ENCODE results near the gene MYO5A. TPM values are rescaled to one million over a fixed set of nuclear protein-coding genes. Genes with fewer than 3 reads are reported as not detected.

MYO5A gene
- total RNA-seq, 1 donor from 2014 or later = 6.5 TPM

DNA sequence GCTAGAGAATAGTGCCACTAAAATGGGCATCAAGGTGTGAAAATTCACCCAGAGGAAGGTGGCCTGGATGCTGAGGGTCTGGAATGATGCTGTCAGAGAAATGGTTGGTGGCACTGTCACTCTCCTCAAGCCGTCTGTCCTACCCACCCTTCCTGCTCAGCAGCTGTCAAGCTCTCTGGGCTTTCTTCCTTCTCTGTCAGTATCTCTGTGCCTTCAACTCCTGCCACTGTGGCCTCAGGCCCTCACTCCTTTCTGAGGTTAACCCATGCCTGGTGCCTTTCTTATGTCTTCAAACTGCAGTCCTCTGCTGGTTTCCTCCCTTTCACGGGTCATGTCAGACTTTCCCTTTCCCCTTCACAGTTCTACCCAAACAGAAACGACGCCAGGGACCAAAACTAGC is 237.5 kb downstream of the MYO5A start:
- Histone ChIP-seq H3K4me3 (no peak overlapping the region), H3K27ac (replicated peaks) (no peak overlapping the region), H3K4me1 (peaks cover 17% of the 10 kb centered on the region), H3K9me3 (replicated peaks) (no peaks in the 10 kb centered on the region), H3K27me3 (ENCODE audit: low read depth) (peaks cover 17% of the 10 kb centered on the region), H3K36me3 (no peaks in the 10 kb centered on the region)
- intact Hi-C loops (cut with micrococcal nuclease) = no loop called here
- no peak for DNase-seq
- TF ChIP-seq, protein P1, sequence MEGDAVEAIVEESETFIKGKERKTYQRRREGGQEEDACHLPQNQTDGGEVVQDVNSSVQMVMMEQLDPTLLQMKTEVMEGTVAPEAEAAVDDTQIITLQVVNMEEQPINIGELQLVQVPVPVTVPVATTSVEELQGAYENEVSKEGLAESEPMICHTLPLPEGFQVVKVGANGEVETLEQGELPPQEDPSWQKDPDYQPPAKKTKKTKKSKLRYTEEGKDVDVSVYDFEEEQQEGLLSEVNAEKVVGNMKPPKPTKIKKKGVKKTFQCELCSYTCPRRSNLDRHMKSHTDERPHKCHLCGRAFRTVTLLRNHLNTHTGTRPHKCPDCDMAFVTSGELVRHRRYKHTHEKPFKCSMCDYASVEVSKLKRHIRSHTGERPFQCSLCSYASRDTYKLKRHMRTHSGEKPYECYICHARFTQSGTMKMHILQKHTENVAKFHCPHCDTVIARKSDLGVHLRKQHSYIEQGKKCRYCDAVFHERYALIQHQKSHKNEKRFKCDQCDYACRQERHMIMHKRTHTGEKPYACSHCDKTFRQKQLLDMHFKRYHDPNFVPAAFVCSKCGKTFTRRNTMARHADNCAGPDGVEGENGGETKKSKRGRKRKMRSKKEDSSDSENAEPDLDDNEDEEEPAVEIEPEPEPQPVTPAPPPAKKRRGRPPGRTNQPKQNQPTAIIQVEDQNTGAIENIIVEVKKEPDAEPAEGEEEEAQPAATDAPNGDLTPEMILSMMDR (IDR thresholded peaks at IDR 0.05; ENCODE audit: borderline replicate concordance) = no peak

DNA sequence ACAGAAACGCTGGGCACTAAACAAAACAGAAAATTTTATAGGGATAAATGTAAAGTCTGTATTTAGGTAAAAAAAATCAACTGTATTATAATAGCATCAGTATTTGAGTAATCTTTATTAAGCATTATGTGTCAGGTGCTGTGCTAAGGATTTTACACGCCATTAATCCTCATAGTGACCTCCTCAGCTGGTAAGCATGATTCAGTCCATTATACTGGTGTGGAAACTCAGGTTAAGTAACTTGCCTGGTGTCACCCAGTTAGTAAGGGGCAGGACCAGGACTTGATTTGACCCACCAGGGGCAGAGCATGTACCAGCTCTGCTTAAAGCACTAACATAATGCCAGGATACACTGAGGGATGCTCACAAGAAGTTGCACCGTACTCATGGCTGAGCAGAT is 237.9 kb downstream of the MYO5A start:
- Histone ChIP-seq H3K4me3 (no peak overlapping the region), H3K4me1 (peaks cover 13% of the 10 kb centered on the region), H3K27me3 (ENCODE audit: low read depth) (peaks cover 16% of the 10 kb centered on the region), H3K9me3 (replicated peaks) (no peaks in the 10 kb centered on the region), H3K36me3 (no peaks in the 10 kb centered on the region), H3K27ac (replicated peaks) (no peak overlapping the region)
- intact Hi-C loops (cut with micrococcal nuclease) = no loop called here
- DNase-seq = no peak
- TF ChIP-seq, protein P1 (IDR thresholded peaks at IDR 0.05; ENCODE audit: borderline replicate concordance) = no peak

DNA sequence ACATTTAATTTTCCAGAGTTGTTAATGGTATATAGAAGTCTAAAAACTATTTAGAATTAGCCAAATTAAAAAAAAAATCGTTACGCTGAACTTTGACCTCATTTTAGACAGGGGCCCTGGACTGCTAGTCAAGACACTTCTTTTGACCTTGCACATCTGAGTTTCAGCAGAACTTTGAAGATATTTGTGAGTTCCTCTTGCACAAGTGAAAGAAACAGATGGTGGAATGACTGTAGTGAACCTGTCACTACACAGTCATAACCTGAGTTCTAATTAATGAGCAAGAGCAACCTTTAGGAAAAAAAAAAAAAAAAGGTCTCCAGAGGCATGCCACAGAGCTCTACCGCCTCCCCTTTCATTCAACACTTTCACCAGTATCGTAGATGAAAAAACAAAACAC is 238.4 kb downstream of the MYO5A start:
- no peak overlapping the region for H3K4me3 ChIP-seq
- TF ChIP-seq, protein P1 (IDR thresholded peaks at IDR 0.05; ENCODE audit: borderline replicate concordance) = no peak
- H3K4me1 ChIP-seq = peaks cover 8% of the 10 kb centered on the region
- H3K9me3 ChIP-seq (replicated peaks) = no peaks in the 10 kb centered on the region
- no peak for DNase-seq
- intact Hi-C loops (cut with micrococcal nuclease) = no loop called here
- H3K27ac ChIP-seq (replicated peaks) = no peak overlapping the region
- H3K27me3 ChIP-seq (ENCODE audit: low read depth) = peaks cover 11% of the 10 kb centered on the region
- H3K36me3 ChIP-seq = no peaks in the 10 kb centered on the region

DNA sequence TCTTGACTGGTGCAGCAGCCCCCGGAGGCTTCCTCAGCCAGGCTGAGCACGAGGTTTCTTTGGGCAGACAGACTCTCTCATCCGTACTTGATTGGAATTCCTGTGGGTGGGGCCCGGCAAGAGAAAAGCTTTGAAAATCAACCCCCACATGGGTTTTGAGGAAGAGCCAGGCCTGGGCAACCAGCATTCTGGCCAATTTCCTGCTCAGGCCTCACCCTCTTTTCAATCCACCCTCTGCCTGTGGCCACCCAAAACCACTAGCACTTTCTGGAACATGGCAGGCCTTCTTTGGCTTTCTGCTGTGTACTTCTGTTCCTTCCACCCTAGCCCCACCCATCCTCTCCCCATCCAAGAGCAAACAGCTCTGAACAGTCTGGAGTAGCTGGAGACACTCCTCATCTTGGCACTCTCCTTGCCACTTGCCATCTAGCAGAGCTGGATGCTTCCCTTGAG is 239.0 kb downstream of the MYO5A start:
- TF ChIP-seq, protein P1 (IDR thresholded peaks at IDR 0.05; ENCODE audit: borderline replicate concordance) = no peak
- Histone ChIP-seq H3K4me1 (peaks cover 1% of the 10 kb centered on the region), H3K36me3 (no peaks in the 10 kb centered on the region), H3K9me3 (replicated peaks) (no peaks in the 10 kb centered on the region), H3K27ac (replicated peaks) (peak overlapping the region; percentile 8), H3K4me3 (no peak overlapping the region), H3K27me3 (ENCODE audit: low read depth) (peaks cover 5% of the 10 kb centered on the region)
- intact Hi-C loops (cut with micrococcal nuclease) = no loop called here
- no peak for DNase-seq

DNA sequence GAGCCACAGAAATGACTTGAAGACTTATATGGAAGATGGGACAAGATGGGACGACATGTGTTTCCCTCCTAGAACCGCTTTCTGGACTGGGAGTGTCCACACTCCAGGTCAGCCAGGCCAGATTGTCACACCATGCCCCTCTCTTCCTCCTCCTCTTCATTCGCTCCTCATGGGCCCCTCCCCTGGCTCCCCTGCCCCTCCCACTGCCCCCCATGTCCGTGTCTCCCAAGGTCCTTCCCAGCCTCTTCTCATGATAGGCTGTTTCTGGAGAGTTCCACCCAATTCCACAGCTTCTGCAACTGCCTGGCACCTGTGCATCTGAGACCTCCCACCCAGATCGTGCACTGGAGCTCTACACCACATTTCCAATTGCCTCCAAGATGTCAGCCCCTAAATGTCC is 239.7 kb downstream of the MYO5A start:
- H3K9me3 ChIP-seq (replicated peaks) = no peaks in the 10 kb centered on the region
- TF ChIP-seq, protein P1 (IDR thresholded peaks at IDR 0.05; ENCODE audit: borderline replicate concordance) = no peak
- H3K36me3 ChIP-seq = no peaks in the 10 kb centered on the region
- H3K27ac ChIP-seq (replicated peaks) = peak overlapping the region; percentile 8
- H3K27me3 ChIP-seq (ENCODE audit: low read depth) = peaks cover 4% of the 10 kb centered on the region
- no peak for DNase-seq
- H3K4me3 ChIP-seq = no peak overlapping the region
- no peaks in the 10 kb centered on the region for H3K4me1 ChIP-seq
- intact Hi-C loops (cut with micrococcal nuclease) = no loop called here
